ENCODE results near the gene BATF3.

Gene BATF3

GRCh38 chr1:212703991-212704564, 4.4 kb upstream of the BATF3 start:
- DNase-seq (ENCODE audit: low read depth), result no peak

- DNase-seq (ENCODE audit: low read depth), result no peak
Measured at GRCh38 chr1:212702672-212703071, 3.0 kb upstream of the BATF3 start.

- no peak for DNase-seq (ENCODE audit: low read depth)
Measured at GRCh38 chr1:212701910-212702309, 2.3 kb upstream of the BATF3 start.

GRCh38 chr1:212700892-212701819, 1.5 kb upstream of the BATF3 start:
- DNase-seq (ENCODE audit: low read depth), result no peak

GRCh38 chr1:212700223-212700891, 717 bp upstream of the BATF3 start:
- DNase-seq (ENCODE audit: low read depth), result no peak

GRCh38 chr1:212699104-212699624, 476 bp downstream of the BATF3 start:
- no peak for DNase-seq (ENCODE audit: low read depth)

GRCh38 chr1:212698467-212699103, 1.1 kb downstream of the BATF3 start:
- DNase-seq (ENCODE audit: low read depth), result no peak

GRCh38 chr1:212696721-212697331, 2.8 kb downstream of the BATF3 start:
- DNase-seq (ENCODE audit: low read depth), result no peak

- DNase-seq (ENCODE audit: low read depth), result no peak
Measured at GRCh38 chr1:212692774-212693644, 6.6 kb downstream of the BATF3 start.

- DNase-seq (ENCODE audit: low read depth), result no peak
Measured at GRCh38 chr1:212691561-212692071, 8.0 kb downstream of the BATF3 start.

GRCh38 chr1:212690816-212691403, 8.7 kb downstream of the BATF3 start:
- no peak for DNase-seq (ENCODE audit: low read depth)

- DNase-seq (ENCODE audit: low read depth), result no peak
Measured at GRCh38 chr1:212689758-212690529, 9.7 kb downstream of the BATF3 start.

- no peak for DNase-seq (ENCODE audit: low read depth)
Measured at GRCh38 chr1:212689196-212689725, 10.4 kb downstream of the BATF3 start.

GRCh38 chr1:212688341-212689047, 11.1 kb downstream of the BATF3 start:
- no peak for DNase-seq (ENCODE audit: low read depth)

GRCh38 chr1:212687811-212688210, 11.8 kb downstream of the BATF3 start:
- no peak for DNase-seq (ENCODE audit: low read depth)

- DNase-seq (ENCODE audit: low read depth), result no peak
Measured at GRCh38 chr1:212686591-212686990, 13.0 kb downstream of the BATF3 start.

- no peak for DNase-seq (ENCODE audit: low read depth)
Measured at GRCh38 chr1:212686069-212686468, 13.6 kb downstream of the BATF3 start.

- DNase-seq (ENCODE audit: low read depth), result no peak
Measured at GRCh38 chr1:212685429-212685828, 14.2 kb downstream of the BATF3 start.
